Activated CD4-positive, CD25-positive, alpha-beta regulatory T cell (primary cell): ENCODE results near the gene NCLN.
"Not testable (repeated sequence)": the region's sequence is repeated elsewhere in the genome, so short reads cannot be mapped to it uniquely, and the experiment has no call there.

Experiments used
- DNase-seq, 4 experiments: peaks; one replicate each; lab custom pipeline; 2025; lab: John Stamatoyannopoulos, UW

Gene NCLN

GRCh38 chr19:3225169-3225485 is 39.4 kb downstream of the NCLN start:
- no peak for DNase-seq

GRCh38 chr19:3225677-3226093 is 40.0 kb downstream of the NCLN start:
- no peak for DNase-seq

- no peak for DNase-seq
Observed at GRCh38 chr19:3227054-3227626, 41.4 kb downstream of the NCLN start.

- no peak for DNase-seq
Observed at GRCh38 chr19:3229346-3229743, 43.6 kb downstream of the NCLN start.

GRCh38 chr19:3229888-3230496 is 44.3 kb downstream of the NCLN start:
- DNase-seq: no peak

GRCh38 chr19:3231288-3231687 is 45.6 kb downstream of the NCLN start:
- no peak for DNase-seq

GRCh38 chr19:3233116-3233515 is 47.4 kb downstream of the NCLN start:
- no peak for DNase-seq

- no peak for DNase-seq
Observed at GRCh38 chr19:3233831-3234230, 48.1 kb downstream of the NCLN start.

- no peak for DNase-seq
Observed at GRCh38 chr19:3234800-3235199, 49.1 kb downstream of the NCLN start.

- not testable (repeated sequence) for DNase-seq
Observed at GRCh38 chr19:3235604-3236003, 49.9 kb downstream of the NCLN start.

- no peak for DNase-seq
Observed at GRCh38 chr19:3236272-3236671, 50.5 kb downstream of the NCLN start.

- no peak for DNase-seq
Observed at GRCh38 chr19:3238066-3238561, 52.4 kb downstream of the NCLN start.

GRCh38 chr19:3239367-3239766 is 53.6 kb downstream of the NCLN start:
- no peak for DNase-seq

GRCh38 chr19:3243819-3244700 is 58.3 kb downstream of the NCLN start:
- DNase-seq: peak in 1 of 4 experiments; percentile 11

- no peak for DNase-seq
Observed at GRCh38 chr19:3245050-3245449, 59.3 kb downstream of the NCLN start.

- no peak for DNase-seq
Observed at GRCh38 chr19:3248728-3249326, 63.1 kb downstream of the NCLN start.

GRCh38 chr19:3249408-3249807 is 63.7 kb downstream of the NCLN start:
- no peak for DNase-seq

- peak in 1 of 4 experiments; percentile 22 for DNase-seq
Observed at GRCh38 chr19:3250675-3251074, 64.9 kb downstream of the NCLN start.

- DNase-seq: no peak
Observed at GRCh38 chr19:3251229-3251628, 65.5 kb downstream of the NCLN start.

GRCh38 chr19:3252650-3253049 is 66.9 kb downstream of the NCLN start:
- DNase-seq: no peak

GRCh38 chr19:3253270-3253669 is 67.5 kb downstream of the NCLN start:
- DNase-seq: no peak

- DNase-seq: no peak
Observed at GRCh38 chr19:3254520-3254919, 68.8 kb downstream of the NCLN start.

- no peak for DNase-seq
Observed at GRCh38 chr19:3257071-3257470, 71.3 kb downstream of the NCLN start.
